Right kidney (tissue), 1 donor: ENCODE results near the gene CDKN2B-AS1.

Experiments
- DNase-seq: peaks from one replicate; pipeline ENCODE4 v3.0.0-alpha.2; 2016

The CDKN2B-AS1 gene

DNA sequence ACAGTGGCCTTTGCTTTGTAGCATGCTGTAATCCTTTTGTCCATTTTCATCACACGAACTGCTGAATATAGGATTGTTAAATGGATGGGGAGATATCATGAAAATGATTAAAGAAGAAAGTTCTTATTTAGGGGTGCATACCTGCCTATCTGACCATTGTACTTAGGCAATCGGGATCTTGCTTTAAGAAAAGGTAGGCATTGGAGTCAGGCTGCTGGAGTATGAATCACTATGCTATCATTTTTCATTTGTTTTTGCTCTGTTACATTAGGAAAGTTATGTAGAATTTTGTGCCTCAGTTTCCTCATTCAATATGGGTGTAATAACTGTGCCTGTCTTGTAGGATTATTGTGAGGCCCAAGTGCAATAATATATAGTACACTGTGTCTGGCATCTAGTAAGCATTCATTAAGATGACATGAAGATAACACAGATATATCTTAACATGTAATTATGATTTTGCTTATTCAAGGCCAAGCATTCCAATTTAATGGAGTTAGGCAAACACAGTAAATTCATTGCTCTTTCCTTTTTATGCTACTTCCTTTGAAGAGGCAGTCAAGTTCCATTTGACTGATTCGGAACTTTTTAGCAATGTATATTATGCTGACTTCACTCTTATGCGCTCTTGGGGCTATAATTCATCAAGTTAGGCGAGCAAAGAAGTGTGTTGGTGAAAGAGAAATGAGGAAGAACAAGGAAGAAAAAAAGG is 124.4 kb downstream of the CDKN2B-AS1 start:
- DNase-seq: no peak

DNA sequence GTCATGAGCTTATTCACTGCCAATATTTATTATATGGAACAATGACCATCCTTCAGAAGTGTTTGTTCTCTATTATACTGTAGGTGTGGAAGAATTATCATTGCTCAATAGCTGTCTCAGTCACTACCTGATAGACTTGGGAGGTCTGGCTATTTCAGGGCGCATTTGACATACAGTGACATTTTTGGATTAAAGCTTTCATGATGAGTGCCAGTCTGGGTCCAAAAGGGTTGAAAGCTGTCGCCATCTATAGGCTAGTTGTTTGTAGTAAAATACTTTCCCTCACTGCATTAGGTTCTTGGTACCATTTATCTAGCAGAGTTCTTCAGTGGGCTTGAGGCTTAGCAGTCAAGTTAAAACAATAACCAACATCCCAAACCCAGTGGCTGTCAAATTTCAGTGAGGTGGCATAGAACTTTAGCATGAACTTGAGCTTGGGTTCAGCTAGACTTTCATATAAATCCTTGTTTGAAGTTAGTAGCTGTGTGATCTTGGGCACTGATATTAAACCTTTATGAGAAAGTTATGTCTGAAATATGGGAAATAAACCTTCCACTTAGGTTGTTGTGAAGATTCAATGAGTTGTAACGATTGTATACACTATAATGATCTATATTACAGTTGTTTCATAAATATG is 125.0 kb downstream of the CDKN2B-AS1 start:
- DNase-seq: no peak

DNA sequence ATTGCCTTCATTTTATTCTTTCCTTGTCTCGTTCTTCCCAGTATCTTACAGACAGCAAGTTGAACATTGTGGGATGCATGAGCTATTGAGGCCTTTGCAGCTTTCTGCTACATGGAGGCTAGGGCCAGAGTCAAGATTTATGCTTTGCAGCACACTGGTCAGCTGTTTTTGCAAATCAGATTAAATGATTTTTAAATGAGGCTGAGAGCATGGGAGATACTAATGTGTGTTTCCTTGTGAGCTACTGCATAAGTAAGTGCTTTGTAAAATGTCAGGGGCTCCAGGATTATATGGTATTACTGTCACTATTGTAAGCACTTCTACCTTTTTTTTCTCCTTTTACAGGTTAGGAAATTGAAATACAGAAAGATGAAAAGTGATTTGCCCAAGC is 125.6 kb downstream of the CDKN2B-AS1 start:
- DNase-seq: no peak

DNA sequence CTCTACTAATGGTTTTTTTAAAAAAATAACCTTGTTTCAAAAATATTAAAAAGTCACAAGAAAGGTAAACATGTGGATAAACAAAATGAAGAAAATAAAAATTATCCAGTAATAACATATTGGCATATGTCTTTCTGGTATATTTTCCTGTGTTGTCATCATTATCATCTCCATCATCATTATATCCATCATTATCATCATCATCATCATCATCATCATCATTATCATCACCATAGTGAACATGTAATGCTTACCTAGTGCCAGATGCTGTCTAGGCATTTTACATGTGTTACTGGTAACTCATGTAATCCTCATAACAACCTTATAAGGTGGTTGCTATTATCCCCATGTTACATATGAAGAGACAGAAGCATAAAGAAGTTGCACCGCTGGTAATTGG is 126.0 kb downstream of the CDKN2B-AS1 start:
- DNase-seq: no peak

DNA sequence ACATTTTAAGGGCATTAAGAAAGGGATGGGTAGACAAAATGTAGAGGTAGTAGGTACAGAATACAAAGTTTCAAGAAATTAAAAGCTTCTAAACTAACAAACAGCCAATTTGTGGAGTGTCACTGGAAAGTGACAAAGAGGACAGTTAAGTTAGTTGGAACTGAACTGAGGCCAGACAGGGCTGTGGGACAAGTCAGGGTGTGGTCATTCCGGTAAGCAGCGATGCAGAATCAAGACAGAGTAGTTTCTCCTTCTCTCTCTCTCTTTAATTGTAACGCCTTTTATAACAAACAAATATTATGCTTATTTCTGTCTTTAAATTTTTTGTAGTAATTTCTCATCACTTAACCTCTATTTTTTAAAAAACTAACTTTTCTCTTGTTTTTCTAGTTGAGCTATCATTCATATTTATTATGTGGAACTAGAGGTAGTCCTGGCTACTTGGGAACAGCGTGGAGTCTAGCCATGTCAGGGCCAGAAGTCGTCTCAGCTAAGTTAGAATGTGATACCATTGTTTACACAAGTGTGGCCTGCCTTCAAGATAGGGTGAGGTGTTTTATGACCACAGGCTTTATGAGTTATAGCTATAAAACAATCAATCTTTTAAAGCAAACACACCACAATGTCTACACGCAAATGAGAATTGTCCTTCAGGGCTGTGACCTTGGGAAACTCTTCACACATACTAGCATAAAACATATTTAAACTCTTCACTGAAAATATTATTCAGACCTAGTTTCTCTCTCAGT is 129.8 kb downstream of the CDKN2B-AS1 start:
- DNase-seq: no peak

DNA sequence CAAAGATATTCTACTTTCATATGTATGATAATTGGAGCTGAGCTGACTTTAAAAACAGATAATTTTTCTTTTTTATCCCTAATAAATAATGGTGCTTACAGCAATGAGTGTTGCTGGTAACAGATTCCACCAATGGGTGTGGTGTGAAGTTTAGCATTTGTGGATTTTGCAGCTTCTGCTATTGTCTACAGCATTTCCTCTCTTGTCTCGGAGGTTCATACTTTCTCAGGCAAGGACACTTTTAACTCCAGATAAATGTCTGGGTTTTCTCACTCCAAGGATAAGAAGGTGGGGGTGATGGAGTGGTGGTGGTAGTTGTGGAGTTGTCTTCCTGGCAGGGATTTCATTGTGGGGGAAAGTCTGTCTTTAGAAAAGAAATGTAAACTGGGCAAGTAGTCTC is 134.5 kb downstream of the CDKN2B-AS1 start:
- DNase-seq: no peak

DNA sequence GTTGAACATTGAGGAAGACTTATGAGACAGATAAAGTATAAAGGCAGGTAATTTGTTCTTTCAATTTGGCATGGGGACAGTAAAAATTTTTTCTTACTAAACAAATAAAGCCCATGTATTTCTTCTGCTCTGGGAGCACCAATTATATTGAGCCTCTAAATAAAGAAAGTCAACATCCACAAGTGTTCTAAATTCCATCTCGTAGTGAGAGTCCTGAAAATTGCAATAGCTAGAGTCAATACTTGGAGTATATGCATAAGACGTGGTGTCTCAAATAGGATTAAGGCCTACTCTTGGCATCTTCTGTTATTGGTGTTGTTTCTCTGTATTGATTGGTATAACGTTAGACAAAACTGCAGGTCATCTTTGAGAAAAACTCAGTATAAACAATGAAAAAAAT is 135.0 kb downstream of the CDKN2B-AS1 start:
- DNase-seq: no peak

DNA sequence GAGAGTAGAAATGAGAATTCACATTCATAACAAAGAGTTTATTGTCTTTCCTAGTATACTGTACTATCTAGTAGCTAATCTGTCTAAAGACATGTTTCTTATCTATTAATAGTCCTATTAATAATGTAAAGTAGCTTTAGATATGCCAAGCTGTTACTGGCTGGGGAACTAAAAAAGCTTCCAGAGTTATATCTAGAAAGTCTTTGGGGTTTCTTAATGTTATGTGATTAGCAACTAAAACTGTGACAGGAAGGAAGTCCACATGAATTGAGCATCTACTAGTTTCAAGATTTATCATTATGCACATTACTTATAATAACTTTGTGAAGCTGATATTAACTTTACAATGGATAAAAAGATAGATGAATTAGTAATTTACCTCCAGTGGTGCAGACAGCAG is 137.2 kb downstream of the CDKN2B-AS1 start:
- no peak for DNase-seq

DNA sequence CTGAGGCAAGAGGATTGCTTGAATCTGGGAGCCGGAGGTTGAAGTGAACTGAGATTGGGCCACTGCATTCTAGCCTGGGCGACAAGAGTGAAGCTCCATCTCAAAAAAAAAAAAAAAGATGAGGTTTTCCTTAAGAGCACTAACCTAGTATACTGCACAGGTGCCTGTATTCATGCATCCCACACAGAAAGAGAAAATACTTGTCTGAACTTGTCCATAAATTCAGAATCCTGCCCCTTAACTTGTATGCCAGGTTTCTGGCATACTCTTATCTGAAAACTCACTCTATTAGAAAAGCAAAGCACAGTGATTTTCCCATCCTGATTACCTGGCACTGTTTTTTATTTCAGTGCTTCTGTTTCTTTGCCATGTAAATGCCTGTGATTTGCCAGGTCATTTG is 139.8 kb downstream of the CDKN2B-AS1 start:
- no peak for DNase-seq

DNA sequence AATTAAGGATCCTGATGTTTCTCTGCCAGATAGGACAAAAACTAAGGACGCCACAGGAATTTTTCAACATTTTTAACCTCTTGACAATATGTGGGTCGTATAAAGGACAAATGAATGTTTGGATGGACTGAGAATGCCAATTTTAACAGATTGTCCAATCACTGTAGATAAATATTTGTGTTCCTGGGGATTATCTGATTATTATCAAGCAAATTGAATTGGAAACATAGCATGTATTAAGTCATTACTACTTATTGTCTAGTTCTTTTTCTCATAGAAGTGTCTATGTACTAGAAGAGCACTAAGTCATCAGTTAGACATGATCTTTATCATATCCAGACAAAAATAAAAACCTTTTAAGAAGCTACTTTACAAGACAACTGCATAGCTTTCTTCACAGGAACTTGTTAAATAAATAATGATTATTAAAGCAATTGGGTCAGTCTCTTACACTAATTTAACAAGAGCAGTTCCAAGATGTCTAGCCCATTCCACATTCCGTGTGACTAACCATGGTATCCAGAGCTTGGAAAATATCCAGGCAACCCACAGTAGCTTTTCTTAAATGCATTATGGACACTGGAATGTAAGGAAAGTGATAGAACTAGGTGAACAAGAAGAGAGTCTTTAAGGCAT is 142.0 kb downstream of the CDKN2B-AS1 start:
- no peak for DNase-seq

DNA sequence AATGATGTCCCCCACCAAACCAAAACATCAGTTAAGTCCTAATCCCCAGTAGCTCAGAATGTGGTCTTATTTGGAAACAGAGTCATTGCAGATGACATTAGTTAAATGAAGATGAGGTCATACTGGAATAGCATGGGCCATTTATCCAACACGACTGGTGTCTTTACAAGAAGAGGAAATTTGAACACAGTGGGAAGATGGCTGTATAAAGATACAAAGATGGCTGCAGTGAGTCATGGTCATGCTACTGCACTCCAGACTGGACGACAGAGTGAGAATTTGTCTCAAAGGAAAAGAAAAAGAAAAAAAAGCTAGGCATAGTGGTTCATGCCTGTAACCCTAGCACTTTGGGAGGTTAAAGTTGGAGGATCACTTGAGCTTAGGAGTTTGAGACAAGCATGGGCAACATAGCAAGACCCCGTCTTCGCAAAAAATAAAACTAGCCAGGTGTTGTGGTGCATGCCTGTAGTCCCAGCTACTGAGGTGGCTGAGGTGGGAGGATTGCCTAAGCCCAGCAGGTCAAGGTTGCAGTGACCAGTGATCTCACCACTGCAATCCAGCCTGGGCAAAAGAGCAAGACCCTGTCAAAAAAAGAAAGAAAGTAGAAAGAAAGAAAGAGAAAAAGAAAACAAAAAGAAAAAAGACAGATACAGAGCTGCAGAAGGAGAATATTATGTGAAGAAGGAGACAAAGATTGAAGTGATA is 144.5 kb downstream of the CDKN2B-AS1 start:
- no peak for DNase-seq

DNA sequence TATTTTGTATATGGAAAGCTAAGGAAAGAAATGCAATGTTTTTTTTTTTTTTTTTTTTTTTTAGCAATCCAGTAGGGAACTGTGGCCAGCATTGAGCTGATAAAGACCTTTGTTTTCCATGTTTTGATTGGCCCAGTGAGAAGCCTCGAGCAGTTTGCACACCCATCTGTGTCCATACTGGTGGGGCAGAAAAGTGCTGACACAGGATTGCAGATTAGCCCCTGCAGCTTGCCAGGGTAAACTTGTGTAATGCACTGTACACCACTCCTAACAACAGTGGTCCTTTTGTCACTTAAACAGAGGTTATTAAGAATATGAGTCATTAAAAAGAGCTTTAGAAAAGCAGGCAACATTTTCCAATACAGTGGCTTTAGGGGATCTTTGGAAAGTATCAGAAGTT is 147.3 kb downstream of the CDKN2B-AS1 start:
- no peak for DNase-seq

DNA sequence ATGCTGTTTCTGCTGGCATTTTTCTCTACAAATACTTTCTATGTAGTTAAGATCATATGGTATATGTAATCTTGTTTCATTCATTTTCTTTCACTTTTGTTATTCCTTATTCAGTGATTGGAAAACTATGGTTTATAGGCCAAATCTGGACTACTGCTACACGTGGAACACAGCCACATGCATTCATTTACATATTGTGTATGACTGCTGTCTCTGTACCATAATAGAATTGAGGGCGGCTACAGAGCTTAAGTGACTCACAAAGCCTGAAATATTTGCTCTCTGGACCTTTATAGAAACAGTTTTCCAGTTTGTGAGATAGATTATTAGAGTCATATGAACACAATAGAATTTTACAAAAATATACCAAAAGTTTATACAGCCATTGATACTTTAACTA is 148.1 kb downstream of the CDKN2B-AS1 start:
- no peak for DNase-seq

DNA sequence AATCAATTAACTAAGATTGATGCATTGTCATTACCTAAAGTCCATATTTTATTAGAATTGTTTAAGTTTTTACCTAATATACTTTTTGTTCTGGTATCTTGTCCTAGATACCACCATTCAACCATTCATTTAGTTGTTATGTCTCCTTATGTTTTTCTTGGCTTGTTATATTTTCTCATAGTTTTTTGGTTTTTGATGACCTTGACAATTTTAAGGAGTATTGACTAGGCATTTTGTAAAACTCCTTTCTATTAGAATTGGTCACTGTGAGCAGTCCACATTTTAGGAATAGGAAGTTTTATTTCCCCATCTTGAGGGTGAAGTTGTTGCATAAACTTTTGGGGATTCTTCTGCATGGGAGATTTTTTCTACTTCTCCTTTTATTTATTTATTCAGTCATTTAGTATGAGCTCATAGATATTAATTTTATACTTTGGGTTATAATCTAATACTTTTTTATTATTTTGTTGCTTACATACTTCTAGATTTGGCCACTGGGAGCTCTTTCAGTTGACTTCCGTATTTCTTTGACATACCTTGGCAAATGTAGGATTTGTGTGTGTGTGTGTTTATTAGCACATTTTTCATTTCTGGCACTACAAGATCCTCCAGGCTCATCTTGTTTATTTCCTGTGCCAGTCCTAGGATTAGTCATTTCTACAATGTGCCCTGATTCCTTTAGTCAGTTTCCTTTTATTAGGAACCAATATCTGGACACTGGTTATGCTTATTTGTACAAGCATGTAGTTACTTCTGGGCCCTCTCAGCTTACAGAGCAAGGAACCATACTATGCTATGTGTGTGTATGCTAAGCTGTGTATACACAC is 149.4 kb downstream of the CDKN2B-AS1 start:
- DNase-seq: no peak

DNA sequence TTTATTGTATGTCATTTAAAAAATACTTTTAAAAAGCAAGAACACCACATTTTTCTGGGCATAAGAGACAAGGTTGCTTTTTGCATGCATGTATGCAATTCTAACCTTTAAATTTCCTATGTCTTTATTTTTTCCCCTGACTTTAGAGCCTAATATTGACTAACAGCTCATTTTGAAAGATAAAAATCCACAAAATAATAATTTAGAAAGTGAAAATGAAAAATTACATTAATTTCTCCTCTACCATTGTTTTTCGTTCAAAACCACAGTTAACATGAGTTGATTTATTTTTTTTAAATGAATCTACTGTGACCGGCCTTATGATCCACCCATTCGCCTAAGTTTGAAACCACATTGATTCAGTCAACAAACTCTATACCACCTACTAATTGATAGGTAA is 152.0 kb downstream of the CDKN2B-AS1 start:
- no peak for DNase-seq

DNA sequence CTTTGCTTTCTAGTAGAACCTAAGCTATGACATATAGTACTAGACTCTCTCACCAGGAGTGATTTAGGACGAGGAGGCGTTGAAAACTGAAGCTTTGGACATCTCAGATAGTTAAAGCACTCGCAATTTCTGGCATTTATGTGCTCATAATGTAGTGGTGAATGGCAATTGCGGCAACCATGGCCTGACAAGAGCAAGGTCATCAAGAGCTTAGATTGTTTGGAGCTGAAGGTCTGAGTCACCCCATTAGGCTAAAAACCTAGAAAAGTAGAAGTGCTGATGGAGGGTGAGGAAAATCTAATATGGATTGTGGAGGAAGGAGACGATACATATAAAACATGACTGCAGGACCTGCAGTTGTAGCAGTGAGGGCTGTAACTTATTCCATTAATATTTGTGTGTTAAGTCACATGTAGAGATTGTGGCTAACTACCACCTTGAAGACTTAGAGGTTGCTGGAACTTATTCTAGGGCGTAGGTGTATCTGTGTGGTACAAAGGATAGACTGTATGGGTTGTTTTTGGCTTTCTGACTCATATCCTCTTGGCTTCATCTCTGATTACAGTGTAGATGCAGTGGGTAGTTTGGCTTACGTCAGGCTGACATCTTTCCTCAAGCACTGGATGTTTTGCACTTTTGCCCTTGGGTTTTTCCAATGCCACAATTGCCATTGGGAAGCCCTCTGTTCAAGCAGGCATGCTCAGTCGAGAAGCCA is 153.4 kb downstream of the CDKN2B-AS1 start:
- no peak for DNase-seq

DNA sequence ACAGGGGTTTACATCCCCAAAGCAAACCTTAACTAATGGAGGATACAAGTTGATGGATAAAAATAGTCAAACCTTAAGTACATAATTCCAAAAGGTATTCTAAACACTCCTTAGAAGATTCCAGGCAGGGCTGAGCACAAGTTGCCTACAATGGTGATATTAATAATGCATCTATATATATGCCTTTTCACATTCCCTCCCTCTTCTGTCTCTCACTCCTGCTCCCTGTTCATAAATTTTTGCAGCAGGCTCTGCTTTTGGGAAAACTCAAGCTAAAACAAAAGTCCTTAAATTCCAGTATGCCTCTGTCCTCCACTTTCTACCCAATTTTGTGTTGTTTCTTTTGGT is 153.9 kb downstream of the CDKN2B-AS1 start:
- no peak for DNase-seq

DNA sequence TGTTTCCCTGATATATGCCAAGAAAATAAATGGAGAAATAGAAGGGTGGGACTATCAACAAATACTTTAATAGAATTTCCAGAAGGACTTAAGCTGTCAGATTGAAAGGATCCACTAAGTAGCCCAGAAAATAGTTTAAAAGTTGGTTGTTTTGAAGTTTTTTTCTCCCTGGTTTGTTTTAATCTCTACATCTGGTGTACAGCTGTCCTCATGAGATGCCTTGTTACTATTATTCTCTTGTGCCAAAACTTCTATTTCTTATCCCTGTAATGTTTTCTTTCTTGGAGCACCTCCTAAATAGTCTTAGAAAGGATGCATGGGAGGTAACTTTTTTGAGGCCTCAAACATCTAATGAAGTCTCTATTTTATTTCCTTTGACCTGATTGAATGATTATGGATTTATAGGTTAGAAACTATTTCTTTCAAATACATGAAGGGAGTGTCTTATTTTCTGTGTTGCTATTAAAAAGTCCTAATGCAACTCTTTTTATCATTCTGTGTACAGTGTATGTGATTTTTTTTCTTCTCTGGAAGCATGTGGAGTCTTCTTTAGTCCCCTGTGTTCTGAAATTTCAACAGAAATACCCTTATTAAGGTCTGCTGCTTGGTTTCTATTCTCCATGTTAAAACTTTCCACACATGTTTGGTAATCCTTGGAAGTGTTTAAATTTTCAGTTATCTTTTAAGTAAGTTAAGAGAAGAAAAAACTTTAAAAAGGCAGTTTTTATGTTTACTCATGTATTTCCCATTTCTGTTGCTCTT is 154.5 kb downstream of the CDKN2B-AS1 start:
- no peak for DNase-seq

DNA sequence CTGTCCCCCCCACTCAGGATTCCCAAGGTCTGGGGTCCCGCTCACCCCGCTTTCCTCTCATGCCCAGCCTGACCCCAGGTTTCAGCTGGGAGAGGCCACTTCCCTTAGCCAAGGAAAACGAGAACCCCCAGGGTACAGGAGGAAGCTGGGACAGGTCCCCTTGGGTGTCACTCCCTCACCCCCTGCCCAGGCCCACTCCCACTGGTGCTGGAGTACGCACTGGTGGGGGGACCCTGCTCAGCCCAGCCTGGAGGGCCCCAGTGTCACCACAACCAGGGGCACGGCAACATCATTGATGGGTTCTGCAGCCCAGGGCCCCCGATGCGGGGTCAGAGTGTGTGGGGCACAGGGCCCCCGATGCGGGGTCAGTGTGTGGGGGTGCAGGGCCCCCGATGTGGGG is 159.5 kb downstream of the CDKN2B-AS1 start:
- DNase-seq: no peak

DNA sequence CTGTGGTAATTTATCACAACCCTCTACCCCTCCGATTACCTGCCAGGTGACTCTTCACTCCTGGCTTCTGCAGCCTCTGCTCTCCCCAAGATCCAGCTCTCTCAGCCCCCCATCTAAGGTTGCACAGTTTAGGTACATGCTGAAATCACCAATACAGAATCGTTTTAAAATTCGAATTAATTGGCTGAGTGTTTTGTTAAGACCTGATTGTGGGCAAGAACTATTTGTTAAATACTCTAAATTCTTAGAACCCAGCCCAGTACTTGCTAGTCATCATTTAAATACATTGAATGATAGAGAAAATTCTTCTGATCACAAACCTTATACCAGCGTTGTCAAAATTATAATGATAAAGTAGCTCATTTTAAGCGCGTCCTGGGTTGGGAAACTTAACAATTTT is 162.0 kb downstream of the CDKN2B-AS1 start:
- DNase-seq: no peak
